HG03196 (cell line): ENCODE data around the gene GRK1.

ENCODE experiments used
- ATAC-seq: cut with Tn5 transposase; IDR thresholded peaks from one replicate; pipeline ENCODE4 v1.9.1; 2021; ENCODE audit not compliant: unreplicated experiment

Gene GRK1

DNA sequence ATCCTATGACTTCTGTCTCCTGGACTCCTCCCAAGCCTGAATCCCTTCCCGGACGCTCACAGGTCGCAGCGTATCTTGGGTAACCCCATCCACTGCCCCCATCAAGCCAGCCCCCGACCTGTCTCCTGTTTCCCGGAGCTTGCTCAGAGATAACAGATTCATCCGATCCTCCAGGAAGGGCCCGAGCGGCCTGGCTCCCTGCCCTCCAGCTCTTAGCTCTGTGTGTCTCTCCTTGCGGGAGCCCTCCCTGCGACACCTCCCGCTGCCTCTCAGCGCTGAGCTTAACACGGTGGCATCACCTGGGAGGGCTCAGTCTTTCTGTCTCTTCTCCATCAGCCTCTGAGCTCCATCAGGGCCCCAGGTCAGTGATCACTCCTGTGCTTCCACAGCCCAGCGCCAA lies 87.7 kb downstream of the GRK1 start:
- ATAC-seq: no peak

DNA sequence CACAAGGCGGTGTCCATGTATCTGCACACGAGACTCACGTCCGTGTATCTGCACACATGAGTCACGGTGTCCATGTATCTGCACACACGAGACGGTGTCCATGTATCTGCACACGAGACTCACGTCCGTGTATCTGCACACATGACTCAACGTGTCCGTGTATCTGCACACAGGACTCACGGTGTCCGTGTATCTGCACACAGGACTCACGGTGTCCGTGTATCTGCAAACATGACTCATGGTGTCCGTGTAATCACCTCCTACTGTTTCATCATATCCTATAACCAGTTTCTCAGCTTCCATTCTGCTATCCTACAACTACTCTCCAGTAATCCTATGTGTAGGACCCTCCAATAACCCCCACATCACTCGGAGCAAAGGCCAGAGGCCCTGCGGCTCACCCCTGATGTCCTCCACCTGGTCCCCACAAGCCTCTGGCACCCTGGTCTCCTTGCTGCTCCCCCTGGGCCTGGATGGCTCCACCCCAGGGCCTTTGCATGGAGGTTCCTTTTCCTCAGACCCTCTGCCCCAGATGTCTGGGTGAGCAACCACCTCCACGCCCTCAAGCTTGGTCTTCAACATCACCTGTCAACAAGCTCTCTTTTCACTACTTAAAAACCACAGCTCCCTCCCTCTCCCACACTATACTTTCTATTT lies 89.5 kb downstream of the GRK1 start:
- ATAC-seq: no peak

- peak; percentile 73 for ATAC-seq
Measured at GRCh38 chr13:113758651-113759524, 91.9 kb downstream of the GRK1 start, which contains the start of gene TMEM255B. Gene TMEM255B, plus strand, starts transcription at chr13:113759226. Its CDS starts 44 bp downstream, at chr13:113759270.

DNA sequence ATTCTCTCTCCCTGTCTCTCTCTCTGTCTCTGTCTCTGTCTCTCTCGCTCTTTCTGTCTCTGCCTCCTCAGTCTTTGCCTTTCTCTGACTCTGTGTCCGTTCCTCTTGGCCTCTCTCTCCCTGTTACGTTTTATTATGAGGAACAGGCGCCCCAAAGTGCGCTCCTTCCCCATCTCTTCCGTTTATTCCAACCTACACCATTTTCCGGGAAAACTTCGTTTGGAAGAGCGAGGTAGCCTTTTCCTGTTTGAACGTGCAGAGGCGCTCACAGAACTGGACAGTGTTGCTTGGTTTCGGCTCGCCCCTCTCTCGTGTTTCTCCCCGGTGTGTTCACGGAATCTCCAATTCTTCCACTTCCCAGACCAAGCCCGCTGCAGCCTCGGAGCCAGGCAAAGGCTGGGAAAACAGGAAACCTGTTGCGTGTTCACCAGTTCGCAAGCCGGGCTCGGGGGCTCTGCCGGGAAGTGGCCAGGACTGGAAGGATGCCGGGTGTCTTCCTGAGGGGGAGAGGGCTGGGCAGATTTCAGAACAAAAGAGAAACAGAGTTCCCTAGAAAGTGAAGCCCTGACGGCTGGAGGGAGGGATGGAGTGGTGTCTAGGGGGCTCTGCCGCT lies 92.6 kb downstream of the GRK1 start:
- peak; percentile 10 for ATAC-seq

DNA sequence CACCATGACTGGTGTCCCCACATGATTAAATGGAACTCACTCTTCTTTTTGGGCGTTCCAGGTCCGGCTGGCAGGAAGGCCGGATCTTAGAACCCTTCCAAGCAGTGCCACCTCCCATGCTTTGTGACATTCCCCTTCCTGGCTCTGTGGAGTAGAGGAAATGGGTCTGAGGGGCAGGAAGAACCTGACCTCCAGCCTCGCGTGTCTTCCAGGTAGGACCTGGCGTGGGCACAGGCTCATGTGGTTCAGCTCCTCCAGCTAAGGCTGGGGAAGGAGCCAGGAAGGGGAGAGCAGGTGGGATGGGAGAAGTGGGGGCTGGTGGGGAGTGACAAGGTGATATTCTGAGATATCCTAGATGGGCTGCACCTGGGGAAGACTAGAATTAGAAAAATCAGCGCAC lies 94.1 kb downstream of the GRK1 start:
- ATAC-seq: no peak

- no peak for ATAC-seq
Measured at GRCh38 chr13:113762075-113762474, 95.1 kb downstream of the GRK1 start.

DNA sequence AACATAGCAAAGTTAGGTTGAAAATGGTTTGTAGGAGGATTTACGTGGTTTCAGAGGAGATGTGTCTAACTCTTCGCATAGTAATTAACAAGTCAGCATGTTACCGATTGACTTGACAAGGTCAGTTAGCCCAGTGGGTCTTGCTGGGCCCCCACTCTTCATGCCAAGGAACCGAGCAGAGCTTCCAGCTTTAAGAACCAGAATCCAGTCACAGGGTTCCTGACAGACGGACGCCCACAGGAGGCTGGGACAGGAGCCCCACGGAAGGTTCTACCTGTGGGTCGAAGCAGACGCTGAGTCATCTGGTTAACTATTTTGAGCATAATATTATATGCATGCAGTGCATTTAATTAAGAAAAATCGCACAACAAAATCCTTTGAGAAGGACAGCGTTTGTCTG lies 95.5 kb downstream of the GRK1 start:
- no peak for ATAC-seq

GRCh38 chr13:113763254-113763653 lies 96.2 kb downstream of the GRK1 start:
- ATAC-seq: no peak

DNA sequence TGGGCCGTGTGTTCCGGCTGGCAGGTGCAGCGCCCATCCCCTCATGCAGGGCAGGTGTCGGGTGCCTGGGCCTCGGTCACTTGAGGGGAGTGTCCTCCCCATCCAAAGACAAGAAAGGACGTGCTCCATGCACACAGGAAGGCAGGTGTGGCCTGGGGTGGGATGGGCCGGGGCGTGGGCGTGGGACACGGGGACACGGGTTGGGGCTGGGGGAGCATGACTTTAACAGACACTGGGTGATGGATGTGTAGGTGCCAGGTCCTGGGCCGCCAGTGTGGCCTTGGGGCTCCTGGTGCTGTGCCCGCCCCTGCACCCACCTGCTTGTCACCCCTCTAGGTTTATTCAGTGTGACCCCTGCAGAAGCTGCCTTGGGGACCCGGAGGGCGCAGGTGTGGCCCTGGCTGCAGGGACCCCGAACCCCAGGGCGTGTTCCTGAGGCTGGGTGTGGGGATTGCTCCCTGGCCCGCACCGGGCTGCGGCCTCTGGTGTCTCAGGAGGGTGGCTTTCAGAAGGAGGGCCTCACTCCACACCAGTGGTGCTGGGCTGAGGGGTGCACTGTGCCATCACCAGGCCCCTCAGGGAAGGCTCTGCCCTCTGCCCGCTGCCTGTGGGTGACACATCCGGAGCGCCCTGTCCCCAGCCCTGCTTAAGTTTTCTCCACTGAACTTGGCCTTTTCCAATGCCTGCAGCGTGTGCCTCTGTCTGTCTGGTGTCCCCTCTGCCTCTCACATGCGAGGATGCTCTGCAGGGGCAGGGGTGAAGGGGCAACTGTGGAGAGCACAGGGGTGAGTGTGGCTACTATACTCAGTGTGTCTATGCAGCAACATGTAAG lies 97.2 kb downstream of the GRK1 start:
- no peak for ATAC-seq

DNA sequence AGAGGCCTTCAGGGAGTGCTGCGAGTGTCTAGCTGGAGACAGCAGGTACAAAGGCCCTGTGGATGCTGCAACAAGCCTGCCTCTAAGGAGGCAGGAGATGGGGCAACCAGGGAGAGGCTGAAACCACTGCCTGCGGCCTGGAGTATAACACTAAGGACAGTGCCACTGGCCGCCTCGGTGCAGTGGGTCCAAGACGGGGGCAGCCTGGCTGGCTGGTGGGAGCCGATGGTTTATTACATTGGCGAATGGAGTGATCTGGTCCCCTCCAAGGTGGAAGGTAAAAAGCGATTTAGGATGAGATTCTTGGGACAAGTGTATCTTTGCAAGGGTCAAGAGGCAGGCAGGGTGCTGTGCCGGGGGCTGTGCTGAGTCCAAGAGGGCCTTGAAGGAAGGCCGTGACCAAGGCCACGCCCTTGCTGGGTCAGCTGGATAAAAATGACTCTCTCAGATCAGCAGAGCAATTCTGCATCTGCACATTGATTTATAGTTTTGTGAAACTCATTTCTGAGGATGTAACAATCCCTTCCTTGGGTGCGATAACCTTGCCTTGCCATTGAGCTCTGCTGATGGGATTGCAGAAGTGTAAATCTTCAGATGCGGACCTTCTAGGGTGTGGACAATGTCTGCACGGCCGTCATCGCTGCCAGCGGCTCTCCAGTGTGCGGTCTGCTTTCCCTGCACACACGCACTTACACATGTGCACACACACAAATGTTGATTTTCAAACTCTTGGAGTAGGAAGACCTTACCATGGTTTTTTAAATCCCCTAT lies 98.0 kb downstream of the GRK1 start:
- ATAC-seq: no peak

GRCh38 chr13:113765564-113765910 lies 98.5 kb downstream of the GRK1 start:
- ATAC-seq: no peak

GRCh38 chr13:113766035-113766800 lies 99.2 kb downstream of the GRK1 start:
- no peak for ATAC-seq

GRCh38 chr13:113767366-113767765 lies 100.3 kb downstream of the GRK1 start:
- ATAC-seq: no peak

GRCh38 chr13:113768018-113768905 lies 101.2 kb downstream of the GRK1 start:
- no peak for ATAC-seq

DNA sequence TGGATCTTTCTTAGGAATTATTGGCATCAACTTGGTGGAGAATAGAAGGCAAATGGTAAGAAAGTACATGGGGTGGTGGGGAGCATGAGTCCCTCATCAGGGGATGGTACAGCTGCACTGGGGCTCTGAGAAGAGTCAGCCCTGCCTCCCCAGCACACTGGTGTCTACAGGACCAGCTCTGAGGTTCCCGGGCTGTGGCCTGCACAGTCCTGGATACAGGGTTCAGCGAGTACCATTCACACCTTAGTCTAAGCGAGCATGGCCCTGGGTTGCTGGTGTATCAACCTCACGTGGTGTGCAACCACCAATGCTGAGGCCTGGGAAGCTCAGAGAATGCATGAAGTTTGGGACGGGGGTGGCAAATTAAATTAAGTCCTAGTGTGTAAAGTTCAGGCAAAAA lies 102.1 kb downstream of the GRK1 start:
- no peak for ATAC-seq

DNA sequence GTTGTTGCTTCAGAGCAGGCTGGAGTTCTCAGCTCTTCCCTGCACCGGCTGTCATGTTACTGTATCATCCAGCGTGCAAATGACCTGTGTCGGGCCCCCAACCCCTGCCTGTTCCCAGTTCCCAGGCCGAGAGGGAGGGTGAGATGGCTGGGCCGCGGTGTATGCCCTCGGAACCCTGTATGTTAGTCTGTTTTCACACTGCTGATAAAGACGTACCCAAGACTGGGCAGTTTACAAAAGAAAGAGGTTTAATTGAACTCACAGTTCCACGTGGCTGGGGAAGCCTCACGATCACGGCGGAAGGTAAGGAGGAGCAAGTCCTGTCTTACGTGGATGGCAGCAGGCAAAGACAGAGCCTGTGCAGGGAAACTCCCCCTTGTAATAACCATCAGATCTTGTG lies 102.9 kb downstream of the GRK1 start:
- no peak for ATAC-seq

GRCh38 chr13:113770441-113770840 lies 103.4 kb downstream of the GRK1 start:
- ATAC-seq: no peak

- ATAC-seq: no peak
Measured at GRCh38 chr13:113770937-113771336, 103.9 kb downstream of the GRK1 start.
